Rectal smooth muscle tissue (tissue), 1 donor: ENCODE measurements around the gene ADAMTS18.

Experiments
- H3K27ac ChIP-seq: one replicate; pipeline ENCODE4 v1.7.0; 2013; ENCODE audit warnings: low read depth, low read length, inconsistent platforms
- H3K27me3 ChIP-seq: one replicate; pipeline ENCODE4 v1.7.0; 2013; ENCODE audit warnings: low read length; ENCODE audit not compliant: control insufficient read depth, insufficient read depth
- H3K36me3 ChIP-seq: one replicate; pipeline ENCODE4 v1.7.0; 2013; ENCODE audit warnings: low read length; ENCODE audit not compliant: control insufficient read depth, insufficient read depth
- H3K4me1 ChIP-seq: one replicate; pipeline ENCODE4 v1.7.0; 2013; ENCODE audit warnings: low read length; ENCODE audit not compliant: control insufficient read depth, insufficient read depth
- H3K4me3 ChIP-seq: one replicate; pipeline ENCODE4 v1.7.0; 2013; ENCODE audit warnings: low read length
- H3K9ac ChIP-seq: one replicate; pipeline ENCODE4 v1.7.0; 2013; ENCODE audit warnings: low read length

Gene ADAMTS18

DNA sequence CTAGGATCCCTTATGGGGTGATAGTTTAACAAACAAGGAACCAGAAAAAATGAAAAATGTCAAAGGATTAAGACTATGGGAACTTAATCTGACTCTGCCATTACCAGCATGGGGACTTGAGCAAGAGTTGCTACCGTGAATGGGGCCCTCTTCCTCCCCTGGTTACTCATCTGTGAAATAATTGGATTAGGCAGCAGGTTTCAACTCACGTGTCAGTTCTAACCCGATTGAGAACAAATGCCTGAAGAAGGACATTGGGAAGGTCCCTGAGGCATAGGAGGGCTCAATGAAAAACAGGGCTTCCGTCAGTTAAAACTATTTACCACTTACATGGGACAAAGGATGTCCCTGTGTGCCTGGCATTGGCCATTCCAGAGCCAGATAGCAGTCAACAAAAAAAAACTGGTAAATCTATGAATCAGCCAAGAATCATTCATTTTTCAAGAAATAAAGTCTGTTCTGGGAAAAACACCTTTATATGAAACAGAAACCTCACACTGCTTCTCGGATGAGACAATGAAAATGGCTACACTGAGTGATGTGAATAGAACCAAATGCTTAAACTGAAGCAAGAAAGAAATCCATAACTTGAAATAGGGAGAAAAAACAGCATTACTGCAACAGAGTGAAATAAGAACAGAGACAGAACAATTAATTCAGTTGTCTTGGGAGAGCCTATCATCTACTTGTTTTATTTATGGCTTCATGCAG lies 104.3 kb downstream of the ADAMTS18 start:
- no peaks in the 10 kb centered on the region for H3K36me3 ChIP-seq
- H3K4me1 ChIP-seq, result no peaks in the 10 kb centered on the region
- H3K27ac ChIP-seq, result no peak overlapping the region
- no peaks in the 10 kb centered on the region for H3K27me3 ChIP-seq
- no peak overlapping the region for H3K9ac ChIP-seq
- no peak overlapping the region for H3K4me3 ChIP-seq

DNA sequence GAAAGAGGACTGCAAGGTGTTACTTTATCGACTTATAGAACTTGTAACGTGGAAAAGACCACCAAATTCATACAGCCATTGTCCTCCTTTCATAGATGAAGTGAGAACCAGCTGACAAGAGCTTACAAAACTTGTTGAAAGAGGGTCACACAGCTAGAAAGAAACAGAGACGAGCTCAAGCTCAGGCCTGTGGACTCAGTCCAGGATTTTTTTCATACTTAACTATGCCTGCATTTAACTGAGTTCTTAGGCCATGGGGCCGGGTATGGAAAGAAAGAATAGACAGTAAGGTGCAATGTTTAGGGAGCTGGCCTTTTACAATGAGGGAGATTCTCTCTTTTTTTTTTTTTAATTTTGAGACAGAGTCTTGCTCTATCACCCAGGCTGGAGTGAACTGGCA lies 106.1 kb downstream of the ADAMTS18 start:
- Histone ChIP-seq H3K4me1 (no peaks in the 10 kb centered on the region), H3K27ac (no peak overlapping the region), H3K36me3 (no peaks in the 10 kb centered on the region), H3K9ac (no peak overlapping the region), H3K4me3 (no peak overlapping the region), H3K27me3 (no peaks in the 10 kb centered on the region)

DNA sequence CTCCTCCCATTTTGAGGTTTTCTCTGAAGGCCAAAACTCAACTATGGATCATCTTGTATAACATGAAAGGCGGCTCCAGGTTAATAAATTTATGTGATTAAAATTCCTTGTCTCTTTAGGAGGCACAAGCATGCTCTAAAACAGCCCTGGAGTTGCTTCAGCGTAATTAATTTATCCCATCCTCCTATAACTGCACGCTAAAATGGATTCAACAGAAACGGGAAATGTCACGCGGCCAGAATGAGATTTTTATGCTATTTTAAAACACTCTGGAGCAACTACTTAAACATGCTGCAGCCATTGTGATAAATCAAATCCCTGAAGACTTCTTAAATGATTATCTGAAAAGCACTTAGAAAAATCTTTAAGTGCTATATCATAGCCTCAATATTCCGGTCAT lies 106.6 kb downstream of the ADAMTS18 start:
- H3K27ac ChIP-seq, result no peak overlapping the region
- H3K27me3 ChIP-seq, result no peaks in the 10 kb centered on the region
- no peak overlapping the region for H3K4me3 ChIP-seq
- H3K4me1 ChIP-seq, result no peaks in the 10 kb centered on the region
- H3K9ac ChIP-seq, result no peak overlapping the region
- H3K36me3 ChIP-seq, result no peaks in the 10 kb centered on the region

- Histone ChIP-seq H3K36me3 (no peaks in the 10 kb centered on the region), H3K4me1 (no peaks in the 10 kb centered on the region), H3K27ac (no peak overlapping the region), H3K27me3 (no peaks in the 10 kb centered on the region), H3K9ac (no peak overlapping the region), H3K4me3 (no peak overlapping the region)
Observed at GRCh38 chr16:77327717-77328116, 107.1 kb downstream of the ADAMTS18 start.

DNA sequence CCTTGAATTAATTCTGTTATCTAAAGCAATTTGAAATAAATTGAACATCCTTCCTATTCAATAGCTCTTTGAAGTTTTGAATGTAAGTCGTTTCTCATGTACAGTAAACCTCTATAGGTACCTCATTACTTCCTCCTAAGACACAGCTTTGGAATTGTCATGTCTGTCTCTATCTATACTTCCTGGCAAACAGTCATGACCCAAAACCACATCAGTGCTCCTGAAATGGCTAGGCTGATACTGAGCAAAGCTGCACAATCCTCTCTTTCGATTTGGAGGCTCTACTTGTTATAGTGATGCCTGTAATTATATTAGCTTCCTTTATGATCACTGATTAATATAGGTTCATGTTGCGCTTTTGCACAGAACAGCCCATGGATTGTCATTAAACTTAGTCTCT lies 110.1 kb downstream of the ADAMTS18 start:
- Histone ChIP-seq H3K4me3 (no peak overlapping the region), H3K27me3 (no peaks in the 10 kb centered on the region), H3K9ac (no peak overlapping the region), H3K4me1 (no peaks in the 10 kb centered on the region), H3K27ac (no peak overlapping the region), H3K36me3 (no peaks in the 10 kb centered on the region)

DNA sequence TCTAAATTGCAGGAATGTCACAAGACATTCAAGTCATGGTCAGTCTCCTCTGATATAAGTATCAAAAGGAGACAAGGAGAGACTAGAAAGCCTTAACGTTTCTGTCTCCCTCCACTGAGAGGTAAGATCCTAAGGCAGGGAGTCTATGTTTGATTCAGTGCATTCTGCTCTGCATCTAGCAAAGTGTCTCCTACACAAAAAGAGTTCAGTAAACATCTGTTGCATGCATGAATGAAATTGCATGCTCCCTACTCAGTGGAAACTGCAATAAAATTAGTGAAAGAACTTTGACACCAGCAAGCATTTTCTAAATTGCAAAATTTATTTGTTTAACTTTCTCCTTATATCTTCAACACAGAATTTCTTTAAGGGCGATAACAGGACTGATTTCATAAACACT lies 111.1 kb downstream of the ADAMTS18 start:
- Histone ChIP-seq H3K27ac (no peak overlapping the region), H3K36me3 (no peaks in the 10 kb centered on the region), H3K27me3 (no peaks in the 10 kb centered on the region), H3K9ac (no peak overlapping the region), H3K4me1 (no peaks in the 10 kb centered on the region), H3K4me3 (no peak overlapping the region)

- H3K36me3 ChIP-seq, result no peaks in the 10 kb centered on the region
- no peak overlapping the region for H3K4me3 ChIP-seq
- no peaks in the 10 kb centered on the region for H3K4me1 ChIP-seq
- H3K27ac ChIP-seq, result no peak overlapping the region
- no peaks in the 10 kb centered on the region for H3K27me3 ChIP-seq
- H3K9ac ChIP-seq, result no peak overlapping the region
Observed at GRCh38 chr16:77322757-77323156, 112.1 kb downstream of the ADAMTS18 start.

DNA sequence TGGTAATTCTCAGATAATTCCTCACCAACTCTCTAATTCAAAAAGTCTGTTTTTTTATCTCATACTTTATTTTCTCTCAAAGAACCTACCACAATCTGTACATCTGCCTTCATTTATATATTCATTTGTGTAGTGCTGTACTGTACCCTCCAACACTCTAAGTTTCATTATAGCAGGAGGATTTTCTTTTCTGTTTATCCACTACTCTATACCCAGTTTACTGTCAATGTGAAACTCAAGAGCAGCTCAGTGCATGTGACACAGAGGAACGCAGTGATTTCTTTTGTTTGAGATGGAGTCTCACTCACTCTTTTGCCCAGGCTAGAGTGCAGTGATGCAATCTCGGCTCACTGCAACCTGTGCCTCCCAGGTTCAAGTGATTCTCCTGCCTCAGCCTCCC lies 117.8 kb downstream of the ADAMTS18 start:
- Histone ChIP-seq H3K27me3 (no peaks in the 10 kb centered on the region), H3K36me3 (no peaks in the 10 kb centered on the region), H3K4me3 (no peak overlapping the region), H3K27ac (no peak overlapping the region), H3K9ac (no peak overlapping the region), H3K4me1 (no peaks in the 10 kb centered on the region)

DNA sequence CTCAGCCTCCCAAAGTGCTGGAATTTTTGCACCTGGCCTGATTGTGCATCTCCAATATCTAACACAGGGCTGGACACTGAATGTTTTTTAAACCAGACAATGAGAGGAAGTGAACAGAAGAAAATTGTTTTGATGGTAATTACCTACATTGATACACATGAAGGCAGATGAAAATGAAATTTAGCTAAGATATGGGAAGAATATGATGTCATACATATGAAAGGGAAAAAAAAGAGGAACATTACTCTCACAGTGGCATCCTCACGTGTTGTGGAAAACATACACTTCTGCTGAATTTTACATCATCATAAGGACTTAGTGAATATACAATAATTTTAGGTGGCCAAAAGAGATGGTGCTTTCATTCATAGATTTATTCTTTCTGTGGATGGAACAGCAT lies 124.0 kb downstream of the ADAMTS18 start:
- Histone ChIP-seq H3K27ac (no peak overlapping the region), H3K4me1 (no peaks in the 10 kb centered on the region), H3K27me3 (no peaks in the 10 kb centered on the region), H3K9ac (no peak overlapping the region), H3K4me3 (no peak overlapping the region), H3K36me3 (no peaks in the 10 kb centered on the region)

DNA sequence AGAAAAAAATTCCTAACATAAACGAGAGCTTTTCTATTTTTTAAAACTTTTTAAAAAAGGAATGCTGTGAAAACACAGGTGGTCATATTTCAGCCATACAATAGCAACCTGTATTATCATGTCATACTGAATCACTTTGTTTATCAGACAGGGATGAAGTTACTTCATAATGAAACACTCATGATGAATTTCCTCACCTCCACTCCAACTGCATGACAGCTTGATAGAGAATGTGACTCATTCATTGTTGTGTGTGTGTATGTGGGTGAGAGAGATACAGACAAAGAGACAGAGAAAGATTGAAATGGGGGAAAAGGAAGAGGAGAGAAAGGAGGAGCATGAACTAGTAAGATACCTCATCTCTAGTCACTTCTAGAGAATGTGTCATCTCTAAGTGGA lies 126.7 kb downstream of the ADAMTS18 start:
- no peaks in the 10 kb centered on the region for H3K4me1 ChIP-seq
- no peak overlapping the region for H3K4me3 ChIP-seq
- no peak overlapping the region for H3K9ac ChIP-seq
- no peaks in the 10 kb centered on the region for H3K27me3 ChIP-seq
- no peaks in the 10 kb centered on the region for H3K36me3 ChIP-seq
- H3K27ac ChIP-seq, result no peak overlapping the region

- H3K9ac ChIP-seq, result no peak overlapping the region
- no peak overlapping the region for H3K4me3 ChIP-seq
- H3K27me3 ChIP-seq, result no peaks in the 10 kb centered on the region
- H3K36me3 ChIP-seq, result no peaks in the 10 kb centered on the region
- H3K4me1 ChIP-seq, result no peaks in the 10 kb centered on the region
- H3K27ac ChIP-seq, result no peak overlapping the region
Observed at GRCh38 chr16:77307426-77308162, 127.2 kb downstream of the ADAMTS18 start.

- Histone ChIP-seq H3K4me1 (no peaks in the 10 kb centered on the region), H3K4me3 (no peak overlapping the region), H3K36me3 (no peaks in the 10 kb centered on the region)
Observed at GRCh38 chr16:77306075-77306474, 128.8 kb downstream of the ADAMTS18 start.

DNA sequence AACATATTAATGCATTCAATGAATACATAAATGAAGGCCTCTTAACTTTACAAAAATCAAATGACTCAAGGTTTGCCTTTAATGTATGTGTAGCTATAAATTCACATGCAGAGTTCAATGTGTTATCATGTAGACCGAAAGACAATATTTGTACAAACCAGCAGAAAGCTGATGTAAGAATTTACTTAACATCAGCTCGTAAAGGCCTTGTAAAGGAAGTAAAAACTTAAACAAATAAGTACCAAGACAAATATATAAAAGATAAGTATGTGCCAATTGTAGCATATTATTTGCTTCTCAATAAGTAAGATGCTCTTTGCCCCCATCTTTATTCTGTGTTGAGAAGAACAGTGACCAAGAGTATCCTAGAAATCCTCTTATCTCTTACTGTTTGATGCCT lies 130.0 kb downstream of the ADAMTS18 start:
- H3K27ac ChIP-seq, result no peak overlapping the region
- no peaks in the 10 kb centered on the region for H3K4me1 ChIP-seq
- H3K27me3 ChIP-seq, result no peaks in the 10 kb centered on the region
- no peak overlapping the region for H3K4me3 ChIP-seq
- H3K36me3 ChIP-seq, result no peaks in the 10 kb centered on the region
- H3K9ac ChIP-seq, result no peak overlapping the region

More at GRCh38 chr16:77306075-77306474, 128.8 kb downstream of the ADAMTS18 start:
- no peak overlapping the region for H3K27ac ChIP-seq
- H3K9ac ChIP-seq, result no peak overlapping the region
- H3K27me3 ChIP-seq, result no peaks in the 10 kb centered on the region
